G401 (cell line): ENCODE data around the gene EPHA7. TPM values are rescaled to one million over a fixed set of nuclear protein-coding genes. Genes with fewer than 3 reads are reported as not detected.

Source experiments
- DNase-seq: peaks from one replicate; pipeline ENCODE4 v3.0.0-alpha.2; 2015; ENCODE audit warnings: low spot score
- in situ Hi-C: cut with HindIII; loops from 2 replicates; pipeline ENCODE4 v1.10.0; 2016; ENCODE audit warnings: low sequenced_read_pairs, mixed read lengths
- total RNA-seq: library from RNA; depleted of rRNA; stranded (reverse); fragments of >200 nt; shearing (Covaris generic); gene quantifications from 2 replicates; pipeline ENCODE4 v1.2.3, GENCODE V29; 2014

The EPHA7 gene
- total RNA-seq, 1 experiment from 2014 or later: 1.5 TPM

GRCh38 chr6:93278241-93278640 lies 141.1 kb downstream of the EPHA7 start:
- in situ Hi-C loops: no loop called here
- DNase-seq: no peak

GRCh38 chr6:93272896-93273295 lies 146.5 kb downstream of the EPHA7 start:
- in situ Hi-C loops: no loop called here
- no peak for DNase-seq

GRCh38 chr6:93272211-93272610 lies 147.1 kb downstream of the EPHA7 start:
- DNase-seq: no peak
- in situ Hi-C loops: no loop called here

- in situ Hi-C loops: no loop called here
- DNase-seq: no peak
These were observed 153.1 kb downstream of the EPHA7 start for GRCh38 chr6:93266116-93266817.

GRCh38 chr6:93260881-93261280 lies 158.5 kb downstream of the EPHA7 start:
- in situ Hi-C loops: no loop called here

GRCh38 chr6:93259332-93259731 lies 160.0 kb downstream of the EPHA7 start:
- in situ Hi-C loops: no loop called here
- no peak for DNase-seq

More at GRCh38 chr6:93260881-93261280, 158.5 kb downstream of the EPHA7 start:
- no peak for DNase-seq

GRCh38 chr6:93252930-93253329 lies 166.4 kb downstream of the EPHA7 start:
- in situ Hi-C loops: no loop called here
- DNase-seq: no peak

- in situ Hi-C loops: no loop called here
- DNase-seq: no peak
These were observed 170.7 kb downstream of the EPHA7 start for GRCh38 chr6:93248631-93249030.

- in situ Hi-C loops: no loop called here
- DNase-seq: no peak
These were observed 176.1 kb downstream of the EPHA7 start for GRCh38 chr6:93243231-93243778.

GRCh38 chr6:93242049-93242448 lies 177.3 kb downstream of the EPHA7 start:
- in situ Hi-C loops: no loop called here
- DNase-seq: no peak

GRCh38 chr6:93238632-93239031 lies 180.7 kb downstream of the EPHA7 start:
- in situ Hi-C loops: no loop called here
- DNase-seq: no peak

GRCh38 chr6:93235775-93236174 lies 183.6 kb downstream of the EPHA7 start:
- DNase-seq: no peak
- in situ Hi-C loops: no loop called here

GRCh38 chr6:93226822-93227221 lies 192.5 kb downstream of the EPHA7 start:
- in situ Hi-C loops: no loop called here
- no peak for DNase-seq

- in situ Hi-C loops: no loop called here
- DNase-seq: no peak
These were observed 197.1 kb downstream of the EPHA7 start for GRCh38 chr6:93222071-93222851.

GRCh38 chr6:93219447-93219846 lies 199.9 kb downstream of the EPHA7 start:
- in situ Hi-C loops: no loop called here
- DNase-seq: no peak

- no peak for DNase-seq
- in situ Hi-C loops: no loop called here
These were observed 201.3 kb downstream of the EPHA7 start for GRCh38 chr6:93218096-93218495.

- DNase-seq: no peak
- in situ Hi-C loops: no loop called here
These were observed 206.3 kb downstream of the EPHA7 start for GRCh38 chr6:93213028-93213427.

GRCh38 chr6:93210908-93211307 lies 208.5 kb downstream of the EPHA7 start:
- no peak for DNase-seq
- in situ Hi-C loops: no loop called here

- DNase-seq: no peak
- in situ Hi-C loops: no loop called here
These were observed 210.0 kb downstream of the EPHA7 start for GRCh38 chr6:93209358-93209757.

- DNase-seq: no peak
- in situ Hi-C loops: no loop called here
These were observed 222.9 kb downstream of the EPHA7 start for GRCh38 chr6:93196406-93196970.
